ENCODE data around the gene DPH5.
"Not testable (repeated sequence)": the region's sequence is repeated elsewhere in the genome, so short reads cannot be mapped to it uniquely, and the experiment has no call there.

The DPH5 gene

GRCh38 chr1:101044259-101044658 is 18.7 kb upstream of the DPH5 start:
- no peak for DNase-seq (ENCODE audit: extremely low read depth, low read depth)
- TF ChIP-seq CTCF (IDR thresholded peaks at IDR 0.05; ENCODE audit: low read depth, low read length): no peak

- DNase-seq (ENCODE audit: extremely low read depth, low read depth): no peak
- peak; percentile 19 for TF ChIP-seq CTCF (IDR thresholded peaks at IDR 0.05; ENCODE audit: low read depth, low read length)
Measured at GRCh38 chr1:101043776-101044175, 18.2 kb upstream of the DPH5 start.

- no peak for DNase-seq (ENCODE audit: extremely low read depth, low read depth)
- no peak for TF ChIP-seq CTCF (IDR thresholded peaks at IDR 0.05; ENCODE audit: low read depth, low read length)
Measured at GRCh38 chr1:101041300-101041699, 15.7 kb upstream of the DPH5 start.

GRCh38 chr1:101040666-101041065 is 15.1 kb upstream of the DPH5 start:
- no peak for TF ChIP-seq CTCF (IDR thresholded peaks at IDR 0.05; ENCODE audit: low read depth, low read length)
- DNase-seq (ENCODE audit: extremely low read depth, low read depth): no peak

GRCh38 chr1:101039245-101039644 is 13.7 kb upstream of the DPH5 start:
- no peak for DNase-seq (ENCODE audit: extremely low read depth, low read depth)
- TF ChIP-seq CTCF (IDR thresholded peaks at IDR 0.05; ENCODE audit: low read depth, low read length): no peak

- DNase-seq (ENCODE audit: extremely low read depth, low read depth): no peak
- no peak for TF ChIP-seq CTCF (IDR thresholded peaks at IDR 0.05; ENCODE audit: low read depth, low read length)
Measured at GRCh38 chr1:101037316-101037715, 11.7 kb upstream of the DPH5 start.

- no peak for DNase-seq (ENCODE audit: extremely low read depth, low read depth)
- TF ChIP-seq CTCF (IDR thresholded peaks at IDR 0.05; ENCODE audit: low read depth, low read length): no peak
Measured at GRCh38 chr1:101033017-101033416, 7.4 kb upstream of the DPH5 start.

GRCh38 chr1:101032129-101032528 is 6.5 kb upstream of the DPH5 start:
- not testable (repeated sequence) for DNase-seq (ENCODE audit: extremely low read depth, low read depth)
